DMS79 treated with DMSO at 0.1 percent for 48 hours (cell line): ENCODE data around the gene GRK6.

Source experiments
- DNase-seq: peaks from one replicate; lab custom pipeline; 2025; lab: John Stamatoyannopoulos, UW

GRK6 gene

DNA sequence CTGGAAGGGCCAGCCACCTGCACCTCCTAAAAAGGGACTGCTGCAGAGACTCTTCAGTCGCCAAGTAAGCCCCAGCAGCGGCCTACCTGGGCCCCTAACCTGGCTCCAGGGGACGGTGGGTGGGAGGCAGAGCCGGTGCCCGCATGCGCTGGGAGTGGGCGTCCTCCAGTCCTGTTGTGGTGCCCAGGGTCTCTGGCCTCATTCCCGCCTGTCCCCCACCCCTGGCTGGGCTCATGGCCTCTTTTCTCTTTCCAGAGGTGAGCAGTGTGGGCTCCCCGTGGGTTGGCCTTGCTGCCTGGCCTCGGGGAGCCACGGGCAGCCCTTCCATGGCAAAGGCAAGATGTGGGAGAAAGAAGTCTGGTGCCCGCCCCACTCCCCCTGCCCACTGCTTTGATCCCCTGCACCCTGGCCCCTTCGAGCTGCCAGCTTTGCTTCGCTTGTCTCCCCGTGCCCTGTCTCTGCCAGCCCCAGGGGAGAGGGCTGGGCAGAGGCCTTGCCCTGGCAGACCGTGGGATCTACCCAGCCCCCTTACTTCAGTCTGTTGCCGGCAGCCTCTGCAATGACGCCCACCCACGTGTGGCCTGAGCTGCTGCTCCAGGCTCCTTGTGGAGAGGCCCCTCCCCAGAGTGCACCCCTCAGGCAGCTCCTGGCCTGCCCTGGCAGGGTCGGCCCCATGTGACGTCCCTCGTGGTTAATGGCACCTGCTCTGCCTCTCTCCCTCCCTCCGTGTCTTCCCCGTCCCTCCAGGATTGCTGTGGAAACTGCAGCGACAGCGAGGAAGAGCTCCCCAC lies 14.7 kb downstream of the GRK6 start:
- DNase-seq: no peak

DNA sequence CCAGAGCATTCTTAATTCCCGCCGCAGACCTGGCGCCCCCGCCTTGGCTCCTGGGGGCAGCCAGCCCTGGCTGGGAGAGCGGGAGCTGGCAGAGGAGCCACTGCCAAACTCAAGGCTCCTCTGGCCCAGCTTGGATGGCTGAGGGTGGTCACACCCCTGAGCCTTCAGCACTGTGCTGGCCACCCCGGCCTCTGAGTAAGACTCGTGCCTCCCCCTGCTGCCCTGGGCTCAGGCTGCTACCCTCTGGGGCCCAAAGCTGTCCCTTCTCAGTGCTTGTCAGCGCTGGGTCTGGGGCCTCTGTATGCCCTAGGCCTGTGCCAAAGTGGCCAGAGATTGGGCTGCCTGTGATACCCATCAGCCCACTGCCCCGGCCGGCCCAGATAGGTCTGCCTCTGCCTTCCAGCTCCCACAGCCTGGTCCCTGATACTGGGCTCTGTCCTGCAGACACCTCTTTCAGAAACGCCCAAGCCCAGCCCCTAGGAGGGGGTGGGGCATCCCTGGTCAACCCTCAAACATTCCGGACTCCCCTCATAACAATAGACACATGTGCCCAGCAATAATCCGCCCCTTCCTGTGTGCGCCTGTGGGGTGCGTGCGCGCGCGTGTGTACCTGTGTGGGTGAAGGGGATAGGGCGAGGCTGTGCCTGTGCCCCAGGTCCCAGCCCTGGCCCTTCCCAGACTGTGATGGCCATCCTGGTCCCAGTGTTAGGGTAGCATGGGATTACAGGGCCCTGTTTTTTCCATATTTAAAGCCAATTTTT lies 15.8 kb downstream of the GRK6 start:
- DNase-seq: no peak

DNA sequence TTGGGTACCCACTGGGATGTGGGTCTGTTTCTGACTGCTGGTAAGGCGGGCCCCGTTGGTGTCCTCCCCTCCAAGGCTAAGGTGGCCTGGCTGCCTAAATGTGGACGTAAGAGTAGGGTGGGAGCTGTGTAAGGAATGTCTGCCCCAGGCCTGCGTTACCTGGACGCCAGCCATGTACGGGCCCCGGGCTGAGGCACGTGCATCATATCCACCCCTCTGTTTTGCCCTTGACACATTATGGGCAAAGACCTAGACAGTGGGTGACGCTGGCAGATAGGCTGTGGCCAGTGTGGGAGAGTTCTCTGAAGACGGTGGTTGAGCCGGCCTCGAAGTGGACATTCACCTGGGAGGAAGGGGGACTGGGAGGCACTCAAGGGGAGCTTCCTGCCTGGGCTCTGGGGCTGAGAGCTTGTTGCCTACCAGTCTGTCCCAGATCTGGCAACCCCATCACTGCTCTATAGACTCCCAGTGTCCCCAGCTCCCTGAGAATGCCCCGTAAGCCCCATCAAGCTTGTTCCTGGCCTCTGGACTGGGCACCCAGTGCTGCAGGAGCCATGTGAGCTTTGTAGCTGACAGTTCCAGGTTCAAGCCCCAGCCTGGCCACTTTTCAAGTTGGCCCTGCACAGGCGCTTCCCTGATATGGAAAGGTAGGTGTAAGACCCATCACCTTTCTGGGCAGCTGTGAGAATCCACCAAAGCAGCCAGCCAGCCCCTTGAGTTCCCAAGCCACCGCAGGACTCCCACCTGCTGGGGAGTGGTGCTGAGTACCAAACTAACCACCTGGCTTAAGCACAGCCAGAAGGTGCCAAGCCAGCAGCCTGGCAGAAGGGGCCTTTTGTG lies 16.9 kb downstream of the GRK6 start:
- no peak for DNase-seq

DNA sequence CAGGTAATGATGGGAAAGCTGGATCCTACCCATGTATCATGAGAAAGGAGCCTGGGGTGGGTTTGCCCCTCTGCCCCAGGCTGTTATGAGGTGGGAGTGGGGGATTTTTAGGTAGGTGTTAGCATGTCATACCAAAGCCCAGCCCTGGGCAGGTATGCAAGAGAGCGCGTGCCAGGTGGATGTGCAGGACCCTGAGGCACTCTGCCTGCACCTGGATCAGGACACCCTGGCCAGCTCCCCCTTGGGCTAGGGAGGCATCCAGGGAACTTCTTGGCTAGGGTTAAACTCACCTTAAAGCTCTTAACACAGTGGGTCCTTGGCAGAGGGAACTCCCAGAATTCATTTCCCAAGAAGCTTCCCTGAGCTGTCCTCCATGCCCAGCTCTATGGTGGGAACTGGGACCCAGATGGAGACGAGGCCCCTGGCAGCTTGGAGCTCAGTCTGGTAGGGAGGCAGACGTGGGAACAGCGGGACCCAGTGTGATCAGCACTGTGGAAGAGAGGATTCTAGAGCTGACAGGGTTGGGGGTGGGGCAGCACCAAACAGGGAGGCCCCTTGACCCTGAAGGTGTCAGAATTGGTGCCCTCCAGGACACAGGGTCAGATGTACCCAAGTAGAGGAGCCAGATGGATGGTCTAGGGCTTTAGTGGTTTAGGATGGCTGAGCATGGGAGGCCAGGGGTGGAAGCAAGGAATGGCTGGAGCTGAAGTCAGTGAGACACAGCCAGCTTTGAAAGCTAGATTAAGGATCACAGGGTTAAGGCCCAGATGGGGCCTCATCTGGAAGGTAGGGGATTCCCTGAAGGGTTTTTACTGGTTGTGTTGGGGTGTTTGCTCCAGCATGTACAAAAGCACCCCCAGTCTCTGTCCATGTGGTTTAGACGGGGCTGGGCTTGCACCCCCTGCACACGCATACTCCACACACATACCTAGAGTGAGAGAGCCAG lies 17.9 kb downstream of the GRK6 start:
- DNase-seq: no peak

DNA sequence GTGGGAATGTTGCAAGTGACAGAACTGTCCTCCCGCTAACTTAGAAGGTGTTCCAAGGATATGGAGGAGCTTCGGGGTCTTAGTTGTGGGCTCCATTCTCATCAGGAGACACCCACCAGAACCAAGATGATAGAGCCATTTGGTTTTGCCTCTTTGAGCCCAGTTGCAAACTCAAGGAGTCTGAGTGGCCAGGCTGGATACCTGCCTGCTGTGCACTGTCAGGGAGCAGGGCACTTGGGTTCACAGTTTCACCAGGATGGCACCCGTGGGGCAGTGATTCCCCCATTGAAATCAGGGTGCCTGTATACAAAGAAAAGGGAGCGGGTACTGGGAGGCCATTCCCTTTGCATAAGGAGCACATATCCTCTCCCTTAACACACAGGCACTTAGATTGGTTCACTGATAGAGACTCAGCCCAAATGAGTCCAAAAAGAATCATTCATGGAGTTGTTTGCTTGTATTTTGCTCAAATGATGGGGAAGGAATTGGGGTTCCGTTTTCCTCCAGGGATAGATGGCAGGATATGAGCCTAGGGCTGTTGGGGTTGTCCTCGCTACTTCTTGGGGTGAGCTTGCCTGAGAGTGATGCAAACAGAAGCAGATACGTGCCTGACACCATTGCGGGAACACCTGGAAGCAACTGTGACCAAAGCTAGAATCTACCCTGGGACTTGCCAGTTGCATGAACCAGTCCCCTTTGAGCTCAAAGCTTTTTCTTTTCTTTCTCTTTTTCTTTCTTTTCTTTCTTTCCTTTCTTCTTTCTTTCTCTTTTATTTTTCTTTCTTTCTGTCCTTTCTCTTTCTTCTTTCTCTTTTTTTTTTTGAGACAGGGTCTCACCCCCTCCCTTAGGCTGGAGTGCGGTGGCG lies 18.8 kb downstream of the GRK6 start:
- DNase-seq: no peak

DNA sequence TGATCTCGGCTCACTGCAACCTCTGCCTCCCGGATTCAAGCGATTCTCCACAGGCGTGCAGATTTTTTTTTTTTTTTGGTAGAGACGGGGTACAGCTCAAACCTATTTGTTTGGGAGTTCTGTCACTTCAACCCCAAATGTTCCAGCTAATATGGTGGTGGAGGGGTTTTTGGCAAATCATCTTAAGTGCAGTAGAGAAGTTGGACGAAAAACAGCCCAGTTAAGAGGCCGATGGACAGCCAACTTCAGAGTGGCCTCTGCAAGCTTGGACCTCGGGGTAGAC lies 19.4 kb downstream of the GRK6 start:
- no peak for DNase-seq

DNA sequence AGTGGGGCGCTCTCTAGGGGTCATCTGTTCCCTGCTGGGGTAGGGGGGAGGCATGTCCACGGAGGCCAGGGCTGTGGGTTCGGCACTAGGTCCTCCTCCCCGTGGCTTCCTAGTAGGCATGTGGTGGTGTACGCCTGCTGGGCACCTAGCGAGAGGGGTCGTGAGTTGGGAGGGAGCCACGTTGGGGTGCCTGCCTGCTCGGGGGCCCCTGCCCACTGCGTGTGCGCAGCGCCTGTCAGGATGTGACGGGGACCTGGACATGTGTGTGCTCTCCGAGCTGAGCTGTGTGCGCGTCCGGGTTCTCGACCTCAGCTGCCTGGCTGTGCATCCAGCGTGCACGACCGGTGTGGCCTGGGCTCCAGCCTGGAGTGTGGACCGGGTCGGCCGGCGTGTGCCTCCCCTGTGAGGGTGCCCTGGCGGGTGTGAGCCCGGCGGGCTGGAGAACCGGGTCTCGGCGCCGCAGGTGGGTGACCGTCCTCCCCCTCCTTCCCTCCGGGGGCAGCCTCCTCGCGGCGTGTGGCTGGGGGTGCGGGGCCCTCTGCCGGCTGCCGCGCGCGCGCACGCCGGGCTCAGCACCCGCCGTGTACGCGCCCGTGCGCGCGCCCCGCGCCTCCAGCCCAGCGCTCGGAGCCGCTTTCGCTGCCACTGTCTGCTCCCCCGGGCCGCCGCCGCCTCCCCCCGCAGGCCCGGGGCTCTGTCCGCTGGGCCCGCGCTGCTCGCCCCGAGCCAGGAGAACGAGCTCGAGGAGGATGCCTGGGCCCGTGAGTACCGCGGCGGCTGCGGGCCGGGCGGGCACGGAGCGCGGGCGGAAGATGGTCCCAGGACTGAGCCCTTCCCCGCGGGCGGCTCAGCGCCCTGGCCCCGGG lies 20.0 kb downstream of the GRK6 start, which contains the start of gene PRR7:
Gene PRR7, plus strand, starts transcription at position 615 of the 866 bp plus-strand sequence. CDS start 8,254 bp downstream, outside the sequence.
- DNase-seq: peak; percentile 4

DNA sequence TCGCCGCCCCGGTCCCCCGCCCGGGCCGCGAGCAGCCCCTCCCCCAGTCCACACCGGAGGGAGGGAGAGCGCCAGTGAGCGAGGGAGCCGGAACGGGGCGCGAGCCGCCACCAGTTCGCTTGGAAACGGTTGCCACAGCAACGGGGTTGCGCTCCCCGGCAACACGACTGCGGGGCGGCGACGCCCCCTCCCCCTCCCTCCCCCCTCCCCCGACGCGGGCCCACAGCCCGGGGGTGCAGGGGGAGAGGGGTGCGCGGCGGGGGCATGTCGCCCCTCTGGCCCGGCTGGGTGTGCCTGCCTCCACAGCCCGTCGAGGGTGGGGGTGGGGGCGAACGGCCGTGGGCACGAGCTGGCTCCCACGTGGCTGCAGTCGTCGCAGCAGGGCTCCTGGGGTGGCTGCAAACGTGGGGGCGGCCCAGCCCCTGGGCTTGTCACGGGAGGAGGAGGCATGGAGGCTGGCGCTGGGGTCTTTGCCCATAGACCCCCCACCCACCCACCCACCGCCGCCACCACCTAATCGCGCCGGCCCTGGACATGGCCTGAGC lies 20.7 kb downstream of the GRK6 start:
- peak; percentile 3 for DNase-seq

DNA sequence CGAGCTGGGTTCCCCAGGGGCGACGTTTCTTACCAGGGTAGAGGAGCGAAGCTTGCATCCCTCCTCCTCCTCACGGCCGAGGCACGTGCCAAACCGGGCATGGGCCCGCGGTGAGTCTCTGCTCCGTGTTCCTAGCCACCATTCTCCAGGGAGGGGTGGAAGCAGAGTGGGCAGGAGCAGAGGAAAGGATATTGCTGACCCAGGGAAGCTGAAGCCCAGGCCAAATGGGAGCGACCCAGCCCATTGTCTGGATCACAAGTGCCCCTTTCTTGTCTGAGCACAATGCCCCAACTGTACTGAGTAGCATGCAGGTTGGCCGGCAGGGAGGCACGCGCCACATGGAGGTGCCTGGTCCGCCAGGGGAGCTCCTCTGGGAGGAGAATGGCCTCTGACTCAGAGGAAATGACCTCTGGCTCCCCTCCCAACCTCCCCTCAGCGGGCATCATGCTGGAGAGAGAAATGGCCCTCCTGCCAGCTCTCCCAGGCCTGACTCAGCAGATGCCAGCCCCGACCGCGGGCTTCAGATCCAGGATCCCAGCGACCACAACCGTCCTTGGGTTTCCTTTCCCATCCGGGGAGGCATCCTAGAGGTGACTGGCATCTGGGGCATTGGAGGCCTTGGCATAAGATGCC lies 21.3 kb downstream of the GRK6 start:
- peak; percentile 7 for DNase-seq

DNA sequence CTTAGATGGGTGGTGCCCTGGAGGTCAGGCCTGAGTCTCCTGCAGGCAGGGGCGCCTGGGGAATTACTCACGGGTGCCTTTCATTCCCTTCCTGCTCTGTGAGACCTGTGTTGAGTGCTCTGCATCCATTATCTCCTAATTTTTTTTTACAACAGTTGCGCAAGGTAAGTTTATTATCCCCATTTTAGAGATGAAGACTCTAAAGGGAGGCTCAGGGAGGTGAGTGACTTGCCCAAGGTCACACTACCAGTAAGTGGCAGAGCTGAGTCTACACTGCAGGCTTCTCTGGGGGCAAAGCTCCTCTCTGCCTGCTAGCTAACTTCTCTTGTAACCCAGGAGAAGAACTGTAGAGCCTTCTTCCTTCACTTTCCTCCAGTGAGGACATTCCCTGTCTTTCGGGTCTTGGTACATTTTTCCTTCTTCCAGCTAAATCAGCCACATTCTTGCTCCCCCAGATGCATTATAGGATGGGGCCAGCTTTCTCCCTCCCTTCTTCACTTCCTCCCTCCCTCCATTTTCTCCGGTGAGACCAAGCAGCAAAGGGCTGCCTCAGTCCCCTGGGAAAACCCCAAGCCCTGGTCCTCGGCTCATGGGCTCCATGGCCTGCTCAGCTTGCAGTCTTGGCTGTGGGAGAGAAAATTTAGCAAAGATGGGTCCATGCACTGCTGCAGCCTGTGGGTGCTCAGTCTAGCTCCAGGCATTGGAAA lies 21.9 kb downstream of the GRK6 start:
- DNase-seq: no peak

DNA sequence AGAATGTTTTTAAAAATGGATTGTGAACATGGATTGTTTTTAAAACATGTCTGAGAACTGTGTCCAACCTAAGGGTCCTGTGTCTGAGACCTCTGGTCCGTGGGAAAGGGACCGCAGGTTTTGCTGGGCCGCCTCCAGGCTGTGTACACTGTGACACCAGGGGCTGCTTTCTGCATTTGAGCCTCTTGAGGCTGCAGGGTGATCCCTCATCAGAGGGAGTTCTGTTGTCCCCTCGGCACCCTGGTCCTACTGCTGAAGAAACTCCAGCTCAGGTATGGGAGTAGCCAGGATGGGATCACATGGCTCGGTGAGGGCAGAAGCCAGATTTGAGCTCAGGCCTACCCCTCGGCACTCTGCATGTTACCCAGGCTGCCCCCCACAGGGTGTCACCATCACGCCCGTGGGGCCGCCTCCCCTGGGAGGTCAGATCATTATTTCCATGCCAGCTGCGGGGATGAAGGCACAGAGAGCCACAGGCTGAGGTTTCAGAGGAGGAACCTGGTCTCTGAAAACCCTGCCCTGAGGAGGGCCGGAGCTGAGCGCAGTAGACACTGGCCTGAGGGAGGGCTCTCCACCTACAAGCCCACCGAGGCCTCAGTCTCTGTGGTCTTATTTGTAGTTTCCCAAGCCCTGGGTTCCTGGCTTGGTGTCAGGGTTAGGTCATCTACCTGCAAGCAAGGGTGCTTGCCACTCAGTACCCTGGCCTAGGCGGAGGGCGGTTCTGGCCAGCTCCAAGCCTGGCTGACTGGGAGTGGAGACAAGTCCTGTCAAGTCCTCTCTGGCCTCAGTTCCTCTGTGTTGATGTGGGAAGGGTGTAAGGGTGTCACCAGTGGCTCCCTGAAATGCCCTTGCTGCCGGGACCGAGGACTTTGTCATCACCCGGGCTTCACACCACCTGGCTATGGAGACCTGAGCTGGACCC lies 22.9 kb downstream of the GRK6 start:
- DNase-seq: no peak

DNA sequence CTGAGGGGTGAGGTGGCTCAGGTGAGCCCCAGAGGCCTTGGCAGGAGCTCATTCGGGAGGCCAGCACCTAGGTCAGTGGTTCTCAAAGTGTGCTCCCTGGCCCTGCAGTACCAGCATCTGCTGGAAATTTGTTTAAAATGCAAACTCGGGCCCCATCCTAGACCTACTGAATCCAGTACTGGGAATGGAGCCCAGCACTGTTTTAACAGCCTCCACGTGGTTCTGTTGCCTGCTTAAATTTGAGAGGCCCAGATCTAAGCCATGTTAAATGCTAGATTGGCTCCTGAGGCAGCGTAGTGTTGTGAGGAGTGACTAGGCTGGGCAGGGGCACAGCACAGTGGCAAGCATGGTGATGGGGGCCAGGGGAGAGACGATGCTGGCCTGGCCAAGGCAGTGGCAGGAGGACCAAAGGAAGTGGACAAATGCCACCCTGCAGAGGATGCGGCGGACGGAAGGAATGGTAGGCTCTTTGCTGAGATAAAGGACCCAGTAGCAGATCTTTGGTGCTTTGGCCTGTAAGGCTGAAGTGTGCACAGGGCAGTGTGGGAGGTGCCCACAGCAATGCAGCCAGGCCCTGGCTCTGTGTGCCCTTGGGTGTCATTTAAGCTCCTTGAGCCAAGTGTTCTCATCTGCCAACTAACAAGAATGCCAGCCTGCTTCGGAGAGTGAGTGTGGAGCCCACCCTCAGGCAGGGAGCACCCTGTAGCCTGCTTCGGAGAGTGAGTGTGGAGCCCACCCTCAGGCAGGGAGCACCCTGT lies 24.4 kb downstream of the GRK6 start:
- DNase-seq: no peak

DNA sequence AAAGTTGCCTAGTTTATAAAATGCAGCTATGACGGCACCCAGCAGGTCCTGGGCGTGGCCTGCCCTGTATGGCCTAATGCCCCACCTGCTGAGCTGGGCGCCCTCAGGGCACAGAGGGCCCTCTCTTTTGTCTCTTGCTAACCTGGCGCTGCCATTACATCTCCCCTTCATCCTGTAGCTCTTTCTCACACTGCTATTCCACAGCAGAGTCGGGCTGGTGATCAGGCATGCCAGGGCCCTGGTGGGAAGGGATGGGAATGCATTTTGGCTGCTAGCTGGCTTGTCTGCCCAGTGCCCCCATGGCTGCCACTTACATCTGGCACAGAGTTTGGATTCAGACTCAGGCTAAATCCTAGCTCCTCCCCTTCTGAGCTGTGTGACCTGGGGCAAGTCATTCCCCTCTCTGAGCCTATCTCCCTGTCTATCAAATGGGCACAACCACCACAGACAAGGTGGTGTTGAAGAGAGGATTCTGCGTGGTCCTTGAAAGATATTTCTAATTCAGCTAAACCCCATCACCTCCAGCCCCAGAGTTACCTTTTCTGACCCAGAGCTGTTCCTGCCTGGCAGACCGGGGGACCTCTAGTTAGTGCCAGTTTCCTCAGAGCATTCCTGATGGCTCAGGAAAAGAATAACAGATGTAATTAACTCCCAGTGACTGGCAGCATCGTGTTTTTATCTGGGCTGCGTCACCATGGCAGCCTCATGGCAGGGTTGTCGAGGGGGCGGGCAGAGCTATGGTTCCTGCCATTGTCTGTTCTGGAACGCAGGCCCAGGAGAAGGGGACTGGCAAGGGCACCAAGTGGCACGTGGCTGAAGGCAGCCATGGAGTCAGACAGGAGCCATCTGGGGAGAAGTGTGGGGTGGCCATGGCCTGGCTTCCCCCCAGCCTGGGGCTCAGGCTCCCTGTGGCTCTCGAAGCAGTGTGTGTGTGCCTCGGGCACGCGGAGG lies 26.5 kb downstream of the GRK6 start:
- DNase-seq: no peak

DNA sequence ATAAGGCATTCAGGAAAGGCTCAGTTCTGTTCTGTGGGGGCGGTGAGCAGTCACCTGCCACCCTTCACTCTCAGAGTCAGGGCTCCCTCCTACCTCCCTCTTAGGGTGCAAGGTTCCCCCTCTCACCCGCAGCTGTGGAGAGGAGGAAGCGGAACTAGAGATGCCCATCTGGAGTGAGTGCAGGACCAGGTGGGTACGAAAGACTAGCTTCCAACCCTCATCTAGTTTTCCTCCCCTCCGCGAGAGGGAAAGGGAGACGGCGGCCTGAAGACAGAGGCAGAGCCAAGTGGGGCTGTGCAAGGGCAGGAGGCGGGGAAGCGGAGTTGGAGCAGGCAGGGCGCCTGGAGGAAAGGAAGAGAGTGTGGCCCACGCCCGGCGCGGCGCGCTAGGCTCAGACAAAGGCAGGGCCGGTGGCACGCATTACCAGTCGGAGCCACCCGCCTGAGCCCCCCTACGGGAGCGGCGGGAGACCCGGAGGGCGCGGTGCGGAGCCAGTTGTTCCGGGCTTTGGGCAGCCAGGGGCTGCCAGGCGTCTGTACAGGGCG lies 27.4 kb downstream of the GRK6 start:
- peak; percentile 35 for DNase-seq
